Kidney (tissue), 14 donors: ENCODE data around the gene OCIAD2. TPM values are rescaled to one million over a fixed set of nuclear protein-coding genes. Genes with fewer than 3 reads are reported as not detected.

Source experiments
- DNase-seq, 5 donors: peaks; one replicate each; pipeline ENCODE4 v3.0.0-alpha.2; 2013 to 2020
- FAIRE-seq: peaks from 2 replicates; lab custom pipeline; 2012; peaks lifted over from hg19 to GRCh38; lab: Jason Lieb, UNC
- H3K27ac ChIP-seq, 2 donors: one replicate each; pipeline ENCODE4 v1.7.0; 2013; ENCODE audit warnings: low read depth in 2 of 2, low read length in 2 of 2, inconsistent platforms in 1 of 2
- H3K27me3 ChIP-seq: one replicate; pipeline ENCODE4 v1.7.1; 2013; ENCODE audit warnings: low read length, inconsistent platforms; ENCODE audit not compliant: control insufficient read depth, insufficient read depth
- H3K36me3 ChIP-seq, 3 donors: one replicate each; pipeline versions ENCODE4 v1.7.0 to v1.7.1; 2013; ENCODE audit warnings: low read length in 3 of 3, control low read depth in 1 of 3, inconsistent platforms in 1 of 3; ENCODE audit not compliant: insufficient read depth in 3 of 3, control insufficient read depth in 2 of 3
- H3K4me1 ChIP-seq, 3 donors: one replicate each; pipeline versions ENCODE4 v1.7.0 to v1.7.1; 2013; ENCODE audit warnings: low read length in 3 of 3, inconsistent platforms in 1 of 3, low read depth in 1 of 3; ENCODE audit not compliant: control insufficient read depth in 2 of 3, insufficient read depth in 2 of 3
- H3K4me3 ChIP-seq, 3 donors: one replicate each; pipeline versions ENCODE4 v1.7.0 to v1.8.1; 2013; ENCODE audit warnings: low read length in 3 of 3, control low read depth in 1 of 3, inconsistent platforms in 1 of 3
- H3K9ac ChIP-seq, 3 donors: one replicate each; pipeline versions ENCODE4 v1.7.0 to v1.7.1; 2013; ENCODE audit warnings: low read length in 3 of 3, control low read depth in 1 of 3, inconsistent platforms in 1 of 3
- H3K9me3 ChIP-seq, 3 donors: one replicate each; pipeline versions ENCODE4 v1.7.0 to v1.7.1; 2013; ENCODE audit warnings: low read length in 3 of 3, control low read depth in 1 of 3, inconsistent platforms in 1 of 3; ENCODE audit not compliant: control insufficient read depth in 2 of 3, insufficient read depth in 1 of 3
- intact Hi-C: fragments of 100-400 bp; cut with DNase I; formaldehyde crosslinking; loops from one replicate; pipeline ENCODE4 v1.11.1; 2022
- polyA plus RNA-seq: library from polyadenylated mRNA; stranded (reverse); fragments of 350-450 nt; fragmentation: Illumina TruSeq; extraction: RNeasy Lipid Tissue Mini Kit (QIAGEN cat#74804); gene quantifications from one replicate; pipeline ENCODE4 v1.2.3, GENCODE V29; 2014; ENCODE audit warnings: low read depth, low replicate concordance; ENCODE audit not compliant: insufficient read depth
- total RNA-seq: library from RNA; stranded (reverse); fragmentation: NEBNext Ultra II Directional; extraction: Animal tissue kit (Norgen Biotek cat#: 25700); gene quantifications from one replicate; pipeline ENCODE4 v1.2.1, GENCODE V29; 2021
- TF ChIP-seq, protein P1 (sequence below): IDR thresholded peaks from 3 replicates; pipeline ENCODE4 v1.5.1; 2012; ENCODE audit warnings: mild to moderate bottlenecking, moderate library complexity, borderline replicate concordance; ENCODE audit not compliant: insufficient read depth; ENCODE audit errors: extremely low read depth
- donor health status: control.
- donor health status: control.
- donor health status: control.
- donor health status: control.
- donor health status: control.
- donor health status: DM: yes; HTN: yes; CAD: no.
- donor health status: Normal renal cell carcinoma (clear cell type).

The OCIAD2 gene
- total and polyA plus RNA-seq, 2 donors from 2014 or later, result 76.3 to 277 TPM

DNA sequence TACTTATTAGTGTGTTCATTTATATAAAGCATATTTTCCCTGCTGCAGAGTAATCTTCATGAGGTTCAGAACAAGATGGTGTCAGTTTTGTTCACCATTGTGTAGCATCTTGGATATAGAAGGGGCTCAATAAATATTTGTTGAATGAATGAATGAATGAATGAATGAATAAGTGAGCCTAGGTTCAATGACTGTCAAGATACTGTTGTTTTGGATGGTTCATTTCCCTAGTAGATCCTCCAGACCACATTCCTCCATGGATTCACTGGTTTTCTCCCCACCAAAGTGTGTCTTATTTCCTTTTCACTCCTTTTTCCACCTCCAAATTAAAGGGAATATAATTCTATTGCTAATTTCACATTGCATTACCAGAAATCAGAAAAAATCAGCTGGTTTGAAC lies 2.1 kb upstream of the OCIAD2 start:
- peaks cover 0 to 5% (median 0%) of the 10 kb centered on the region in 3 donors for H3K36me3 ChIP-seq
- intact Hi-C loops, result no loop called here
- no peak overlapping the region for H3K4me3 ChIP-seq
- H3K4me1 ChIP-seq, result peaks cover 0 to 9% (median 0%) of the 10 kb centered on the region in 3 donors
- no peak overlapping the region for H3K9ac ChIP-seq
- H3K9me3 ChIP-seq, result no peaks in the 10 kb centered on the region
- DNase-seq, result no peak
- no peak overlapping the region for H3K27ac ChIP-seq
- H3K27me3 ChIP-seq, result no peaks in the 10 kb centered on the region
- TF ChIP-seq, protein P1, sequence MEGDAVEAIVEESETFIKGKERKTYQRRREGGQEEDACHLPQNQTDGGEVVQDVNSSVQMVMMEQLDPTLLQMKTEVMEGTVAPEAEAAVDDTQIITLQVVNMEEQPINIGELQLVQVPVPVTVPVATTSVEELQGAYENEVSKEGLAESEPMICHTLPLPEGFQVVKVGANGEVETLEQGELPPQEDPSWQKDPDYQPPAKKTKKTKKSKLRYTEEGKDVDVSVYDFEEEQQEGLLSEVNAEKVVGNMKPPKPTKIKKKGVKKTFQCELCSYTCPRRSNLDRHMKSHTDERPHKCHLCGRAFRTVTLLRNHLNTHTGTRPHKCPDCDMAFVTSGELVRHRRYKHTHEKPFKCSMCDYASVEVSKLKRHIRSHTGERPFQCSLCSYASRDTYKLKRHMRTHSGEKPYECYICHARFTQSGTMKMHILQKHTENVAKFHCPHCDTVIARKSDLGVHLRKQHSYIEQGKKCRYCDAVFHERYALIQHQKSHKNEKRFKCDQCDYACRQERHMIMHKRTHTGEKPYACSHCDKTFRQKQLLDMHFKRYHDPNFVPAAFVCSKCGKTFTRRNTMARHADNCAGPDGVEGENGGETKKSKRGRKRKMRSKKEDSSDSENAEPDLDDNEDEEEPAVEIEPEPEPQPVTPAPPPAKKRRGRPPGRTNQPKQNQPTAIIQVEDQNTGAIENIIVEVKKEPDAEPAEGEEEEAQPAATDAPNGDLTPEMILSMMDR, result no peak
- no peak for FAIRE-seq

DNA sequence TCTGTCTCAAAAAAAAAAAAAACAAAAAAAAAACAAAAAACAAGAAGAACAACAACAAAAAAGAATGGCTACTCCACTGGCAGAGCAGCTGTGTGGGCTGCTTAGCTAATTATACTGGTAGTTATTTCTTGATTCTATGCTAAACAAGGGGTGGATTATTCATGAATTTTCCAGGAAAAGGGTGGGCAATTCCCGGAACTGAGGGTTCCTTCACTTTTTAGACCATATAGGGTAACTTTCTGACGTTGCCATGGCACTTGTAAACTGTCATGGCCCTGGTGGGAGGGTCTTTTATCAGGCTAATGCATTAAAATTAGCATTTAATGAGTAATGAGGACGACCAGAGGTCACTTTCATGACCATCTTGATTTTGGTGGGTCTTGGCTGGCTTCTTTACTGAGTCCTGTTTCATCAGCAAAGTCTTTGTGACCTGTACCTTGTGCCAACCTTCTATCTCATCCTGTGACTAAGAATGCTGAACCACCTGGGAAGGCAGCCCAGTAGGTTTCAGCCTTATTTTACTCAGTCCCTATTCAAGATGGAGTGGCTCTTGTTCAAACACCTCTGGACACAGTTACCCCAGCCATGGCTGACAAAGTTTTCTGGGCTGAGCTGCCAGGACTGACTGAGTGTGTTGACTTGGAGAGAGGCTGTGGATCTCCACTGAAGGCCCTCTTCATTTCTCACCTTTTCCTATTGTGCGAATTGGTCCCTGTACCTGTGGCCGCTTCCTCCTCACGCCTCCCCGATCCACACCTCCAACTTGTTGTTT lies 1.3 kb upstream of the OCIAD2 start:
- TF ChIP-seq, protein P1, result no peak
- Histone ChIP-seq H3K4me1 (peaks cover 0 to 9% (median 0%) of the 10 kb centered on the region in 3 donors), H3K9ac (no peak overlapping the region), H3K4me3 (no peak overlapping the region), H3K27ac (no peak overlapping the region), H3K36me3 (peaks cover 2 to 8% (median 2%) of the 10 kb centered on the region in 3 donors), H3K9me3 (no peaks in the 10 kb centered on the region), H3K27me3 (no peaks in the 10 kb centered on the region)
- DNase-seq (no peak), FAIRE-seq (no peak)
- intact Hi-C loops, result no loop called here

DNA sequence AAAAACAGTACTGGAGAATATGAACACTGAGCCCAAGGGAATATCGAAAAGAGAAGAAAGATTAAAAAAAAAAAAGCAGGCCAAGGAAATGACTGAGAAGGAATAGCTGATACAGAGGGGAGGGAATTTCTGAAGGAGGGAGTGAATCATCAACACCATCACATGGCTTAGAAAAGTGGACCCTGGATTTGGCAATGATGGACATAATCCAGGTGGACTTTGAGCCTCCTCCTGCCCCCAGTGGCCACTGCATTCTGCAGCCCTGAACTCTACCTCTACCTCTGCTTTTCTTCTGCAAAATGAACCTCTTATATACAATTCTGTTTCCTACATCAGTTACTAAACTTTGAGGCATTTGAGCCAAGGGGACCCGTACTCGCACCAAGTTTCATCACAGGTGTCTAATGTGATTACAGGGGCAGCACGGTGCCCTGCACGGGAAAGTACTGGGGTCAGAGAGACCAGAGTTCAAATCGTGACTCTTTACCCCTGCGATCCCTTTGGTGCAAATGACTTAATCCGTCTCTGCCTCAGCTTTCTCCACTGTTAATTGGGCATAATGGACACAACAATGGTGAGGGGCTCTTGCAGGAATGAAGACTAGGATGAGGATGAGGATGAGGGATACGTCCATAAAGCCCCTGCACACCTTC lies 1.1 kb downstream of the OCIAD2 start:
- Histone ChIP-seq H3K4me3 (peak overlapping the region; percentile 21 to 75 (median 46)), H3K9ac (peak overlapping the region in 2 of 3 donors; percentile 1 to 79), H3K27ac (peak overlapping the region; percentile 48 to 81), H3K9me3 (no peaks in the 10 kb centered on the region), H3K27me3 (no peaks in the 10 kb centered on the region), H3K36me3 (peaks cover 5 to 24% (median 12%) of the 10 kb centered on the region in 3 donors), H3K4me1 (peaks cover 0 to 9% (median 0%) of the 10 kb centered on the region in 3 donors)
- FAIRE-seq (no peak), DNase-seq (peak in 3 of 5 donors; percentile 25 to 50 (median 35))
- intact Hi-C loops, result no loop called here
- TF ChIP-seq, protein P1, result no peak
